ENCODE data around the gene OR10J5.
"Not testable (repeated sequence)": the region's sequence is repeated elsewhere in the genome, so short reads cannot be mapped to it uniquely, and the experiment has no call there.

The OR10J5 gene

GRCh38 chr1:159535907-159536306, at the start of gene OR10J5:
Gene OR10J5, minus strand, starts transcription at chr1:159536007. Its CDS starts 0 bp downstream, at chr1:159536007.
- no peak for DNase-seq

GRCh38 chr1:159584536-159584935, 48.7 kb upstream of the OR10J5 start:
- DNase-seq: no peak

- DNase-seq: no peak
These were observed 45.6 kb upstream of the OR10J5 start for GRCh38 chr1:159581422-159581821.

GRCh38 chr1:159580340-159580739, 44.5 kb upstream of the OR10J5 start:
- no peak for DNase-seq

- DNase-seq: no peak
These were observed 41.6 kb upstream of the OR10J5 start for GRCh38 chr1:159577446-159577845.

- DNase-seq: no peak
These were observed 26.9 kb upstream of the OR10J5 start for GRCh38 chr1:159562680-159563079.

GRCh38 chr1:159561497-159561896, 25.7 kb upstream of the OR10J5 start:
- no peak for DNase-seq

GRCh38 chr1:159560599-159560998, 24.8 kb upstream of the OR10J5 start:
- no peak for DNase-seq

- no peak for DNase-seq
These were observed 21.1 kb upstream of the OR10J5 start for GRCh38 chr1:159556931-159557369.

GRCh38 chr1:159554696-159555095, 18.9 kb upstream of the OR10J5 start:
- no peak for DNase-seq

- no peak for DNase-seq
These were observed 18.5 kb upstream of the OR10J5 start for GRCh38 chr1:159554261-159554660.

- DNase-seq: no peak
These were observed 12.3 kb upstream of the OR10J5 start for GRCh38 chr1:159548126-159548525.

- no peak for DNase-seq
These were observed 2.9 kb downstream of the OR10J5 start for GRCh38 chr1:159532922-159533321.

- not testable (repeated sequence) for DNase-seq
These were observed 11.0 kb downstream of the OR10J5 start for GRCh38 chr1:159524792-159525191.

- no peak for DNase-seq
These were observed 25.6 kb downstream of the OR10J5 start for GRCh38 chr1:159510229-159510541.

GRCh38 chr1:159509440-159510228, 26.2 kb downstream of the OR10J5 start:
- DNase-seq: no peak

GRCh38 chr1:159508951-159509350, 26.9 kb downstream of the OR10J5 start:
- DNase-seq: no peak

GRCh38 chr1:159505676-159506075, 30.1 kb downstream of the OR10J5 start:
- no peak for DNase-seq

- no peak for DNase-seq
These were observed 34.7 kb downstream of the OR10J5 start for GRCh38 chr1:159501082-159501481.

GRCh38 chr1:159494513-159495210, 41.1 kb downstream of the OR10J5 start:
- DNase-seq: not testable (repeated sequence)

- no peak for DNase-seq
These were observed 42.5 kb downstream of the OR10J5 start for GRCh38 chr1:159493354-159493753.

- DNase-seq: no peak
These were observed 43.1 kb downstream of the OR10J5 start for GRCh38 chr1:159492575-159493323.
